ENCODE measurements around the gene FAM3A. TPM values are rescaled to one million over a fixed set of nuclear protein-coding genes. Genes with fewer than 3 reads are reported as not detected.
A peak's percentile ranks its signal among the peaks of the same experiment; 100 is the strongest.

FAM3A gene
- total RNA-seq, 2 donors from 2014 or later: 31.0 to 52.3 TPM

GRCh38 chrX:154457491-154458115 is 58.4 kb downstream of the FAM3A start:
- no peak for TF ChIP-seq CTCF (IDR thresholded peaks at IDR 0.05)
- peak overlapping the region; percentile 80 for H3K4me3 ChIP-seq
- DNase-seq (ENCODE audit: low spot score) (no peak), ATAC-seq (ENCODE audit: insufficient number of reproducible peaks, low FRiP score, low read depth) (no peak)
- no peaks in the 10 kb centered on the region for H3K36me3 ChIP-seq
- no peaks in the 10 kb centered on the region for H3K9me3 ChIP-seq
- peaks cover 0 to 10% of the 10 kb centered on the region in 2 donors for H3K4me1 ChIP-seq (ENCODE audit: control insufficient read depth in 1 of 2, low read depth in 2 of 2)
- H3K27me3 ChIP-seq (replicated peaks; ENCODE audit: insufficient read depth): no peaks in the 10 kb centered on the region
- H3K27ac ChIP-seq: peak overlapping the region in 1 of 2 donors; percentile 71

Other genes starting within 250 kb of the FAM3A start
- not detected for gene TEX28, start 221.1 kb downstream of the FAM3A start, total RNA-seq
- under 1 TPM in 1 of 2 donors, not detected in 1; 0.42 TPM for gene TKTL1, start 220.4 kb downstream of the FAM3A start, total RNA-seq
- over 10,000 TPM in 1 of 2 donors, 1,000 to 10,000 TPM in 1; 5,928 to 11,236 TPM for gene FLNA, start 141.6 kb downstream of the FAM3A start, total RNA-seq
- 10 to 100 TPM; 43.8 to 74.2 TPM for gene EMD, start 136.9 kb downstream of the FAM3A start, total RNA-seq
- 1,000 to 10,000 TPM; 2,221 to 4,479 TPM for gene RPL10, start 117.9 kb downstream of the FAM3A start, total RNA-seq
- 10 to 100 TPM; 39.9 to 41.8 TPM for gene DNASE1L1, start 107.0 kb downstream of the FAM3A start, total RNA-seq
- gene TAFAZZIN, start 104.7 kb downstream of the FAM3A start, total RNA-seq: 10 to 100 TPM; 54.3 to 71.1 TPM
- gene ATP6AP1, start 87.6 kb downstream of the FAM3A start, total RNA-seq: 10 to 100 TPM; 40.8 to 75.7 TPM
- gene GDI1, start 79.1 kb downstream of the FAM3A start, total RNA-seq: 100 to 1,000 TPM in 1 of 2 donors, 10 to 100 TPM in 1; 99.4 to 151 TPM
- 10 to 100 TPM; 52.8 to 63.4 TPM for gene FAM50A, start 72.1 kb downstream of the FAM3A start, total RNA-seq
- 10 to 100 TPM; 39.3 to 40.9 TPM for gene PLXNA3, start 58.0 kb downstream of the FAM3A start, total RNA-seq
- 1 to 10 TPM; 2.1 to 8.9 TPM for gene LAGE3, start 37.0 kb downstream of the FAM3A start, total RNA-seq
- 10 to 100 TPM; 28.1 to 67.1 TPM for gene UBL4A, start 29.6 kb downstream of the FAM3A start, total RNA-seq
- gene SLC10A3, start 25.6 kb downstream of the FAM3A start, total RNA-seq: 10 to 100 TPM; 26.7 to 55.5 TPM
- gene G6PD, start 30.6 kb upstream of the FAM3A start, total RNA-seq: 10 to 100 TPM; 67.3 to 70.1 TPM
- 10 to 100 TPM; 25.7 to 52.8 TPM for gene IKBKG, start 31.4 kb upstream of the FAM3A start, total RNA-seq
- gene CTAG1A, start 68.9 kb upstream of the FAM3A start, total RNA-seq: not detected
- not detected for gene CTAG1B, start 103.0 kb upstream of the FAM3A start, total RNA-seq
- gene CTAG2, start 137.3 kb upstream of the FAM3A start, total RNA-seq: not detected
- gene GAB3, start 234.8 kb upstream of the FAM3A start, total RNA-seq: 10 to 100 TPM in 1 of 2 donors, 1 to 10 TPM in 1; 9.2 to 10.9 TPM
- 10 to 100 TPM; 14.9 to 67.2 TPM for gene DKC1, start 246.6 kb upstream of the FAM3A start, total RNA-seq